GM21619 (cell line): ENCODE data around the gene PCGF3.
"Not testable (repeated sequence)": the region's sequence is repeated elsewhere in the genome, so short reads cannot be mapped to it uniquely, and the experiment has no call there.

ENCODE experiments used
- ATAC-seq: cut with Tn5 transposase; IDR thresholded peaks from one replicate; pipeline ENCODE4 v1.9.1; 2021; ENCODE audit not compliant: unreplicated experiment

PCGF3 gene

GRCh38 chr4:780255-780654 is 74.6 kb downstream of the PCGF3 start:
- ATAC-seq = not testable (repeated sequence)

GRCh38 chr4:780716-781492 is 75.3 kb downstream of the PCGF3 start:
- peak; percentile 2 for ATAC-seq

- ATAC-seq = peak; percentile 94
Observed at GRCh38 chr4:781493-782216, 76.0 kb downstream of the PCGF3 start.

- ATAC-seq = no peak
Observed at GRCh38 chr4:784401-785331, 79.0 kb downstream of the PCGF3 start.

- ATAC-seq = no peak
Observed at GRCh38 chr4:785332-786073, 79.9 kb downstream of the PCGF3 start.

- no peak for ATAC-seq
Observed at GRCh38 chr4:786074-786741, 80.6 kb downstream of the PCGF3 start.

- no peak for ATAC-seq
Observed at GRCh38 chr4:786861-787300, 81.2 kb downstream of the PCGF3 start.

- ATAC-seq = no peak
Observed at GRCh38 chr4:787561-787981, 81.9 kb downstream of the PCGF3 start.

- ATAC-seq = no peak
Observed at GRCh38 chr4:788006-788635, 82.5 kb downstream of the PCGF3 start.

GRCh38 chr4:788636-789297 is 83.1 kb downstream of the PCGF3 start:
- no peak for ATAC-seq

- no peak for ATAC-seq
Observed at GRCh38 chr4:789571-790465, 84.2 kb downstream of the PCGF3 start.

GRCh38 chr4:790466-790820 is 84.8 kb downstream of the PCGF3 start:
- ATAC-seq = no peak

GRCh38 chr4:791252-791897 is 85.7 kb downstream of the PCGF3 start:
- ATAC-seq = no peak

- no peak for ATAC-seq
Observed at GRCh38 chr4:791898-792625, 86.4 kb downstream of the PCGF3 start.

GRCh38 chr4:792626-793092 is 87.0 kb downstream of the PCGF3 start:
- ATAC-seq = no peak

GRCh38 chr4:793093-793861 is 87.6 kb downstream of the PCGF3 start:
- ATAC-seq = no peak
